HEK293 (cell line): ENCODE data around the gene HRH4.

Experiments
- CTCF ChIA-PET: fragments of 350-600 bp; formaldehyde crosslinking; extraction: SDS; loops from one replicate; lab custom pipeline; 2021; ENCODE audit warnings: antibody characterized with exemption; lab: Yijun Ruan, JAX
- POLR2A ChIA-PET: fragments of 300-600 bp; formaldehyde crosslinking; extraction: SDS; loops from one replicate; lab custom pipeline; 2020; ENCODE audit warnings: antibody characterized with exemption, inconsistent platforms; lab: Yijun Ruan, JAX
- H3K27ac ChIP-seq: fragments of 200-500 bp; sonication (Bioruptor generic); 2 replicates; pipeline ENCODE4 v1.5.1; 2014; ENCODE audit warnings: low read depth, low read length, control low read depth, inconsistent platforms; ENCODE audit errors: extremely low read depth
- H3K36me3 ChIP-seq, 2 experiments: fragments of 200-500 bp in 1 of 2; sonication (Bioruptor generic) in 1 of 2; 1 replicate in 1 of 2; 2 replicates in 1 of 2; pipeline ENCODE4 v1.5.1; 2014 to 2017; ENCODE audit warnings: inconsistent platforms in 2 of 2, low read length in 2 of 2; ENCODE audit not compliant: control insufficient read depth in 2 of 2, insufficient read depth in 1 of 2
- H3K4me1 ChIP-seq: fragments of 200-500 bp; sonication (Bioruptor generic); 2 replicates; pipeline ENCODE4 v1.5.1; 2014; ENCODE audit warnings: mild to moderate bottlenecking, low read length, inconsistent platforms; ENCODE audit not compliant: control insufficient read depth, insufficient read depth
- H3K4me3 ChIP-seq: 2 replicates; pipeline ENCODE4 v1.5.1; 2011; ENCODE audit warnings: low read depth, mild to moderate bottlenecking, control low read depth, low read length, moderate library complexity
- H3K9me3 ChIP-seq: fragments of 200-500 bp; sonication (Bioruptor generic); 2 replicates; pipeline ENCODE4 v1.5.1; 2014; ENCODE audit warnings: low read depth, low read length, inconsistent platforms; ENCODE audit not compliant: control insufficient read depth, insufficient read depth
- BCL11B ChIP-seq: fragments of 450-650 bp; formaldehyde crosslinking; IDR thresholded peaks from 2 replicates; pipeline ENCODE4 v1.5.1; 2016; ENCODE audit warnings: low read depth, missing biosample characterization, missing genetic modification characterization
- EGR2 ChIP-seq: fragments of 450-650 bp; formaldehyde crosslinking; IDR thresholded peaks from 2 replicates; pipeline ENCODE4 v1.5.1; 2016; ENCODE audit warnings: low read depth, missing biosample characterization, missing genetic modification characterization
- KLF7 ChIP-seq: fragments of 450-650 bp; formaldehyde crosslinking; IDR thresholded peaks from 2 replicates; pipeline ENCODE4 v1.5.1; 2016; ENCODE audit warnings: missing biosample characterization, missing genetic modification characterization, borderline replicate concordance
- MEIS1 ChIP-seq: sonication (generic); formaldehyde crosslinking; IDR thresholded peaks from 2 replicates; pipeline ENCODE4 v1.8.1; 2022; ENCODE audit warnings: missing genetic modification reagents, mild to moderate bottlenecking, borderline replicate concordance
- YY1 ChIP-seq: fragments of 450-650 bp; formaldehyde crosslinking; IDR thresholded peaks from 2 replicates; pipeline ENCODE4 v1.5.1; 2018; ENCODE audit warnings: missing biosample characterization, missing genetic modification characterization
- ZNF112 ChIP-seq: fragments of 450-650 bp; formaldehyde crosslinking; IDR thresholded peaks from 2 replicates; pipeline ENCODE4 v1.5.0; 2017; ENCODE audit warnings: missing biosample characterization, missing genetic modification characterization
- ZNF146 ChIP-seq: fragments of 450-650 bp; formaldehyde crosslinking; IDR thresholded peaks from 2 replicates; pipeline ENCODE4 v1.5.1; 2016; ENCODE audit warnings: missing biosample characterization, missing genetic modification characterization
- ZNF157 ChIP-seq: fragments of 450-650 bp; formaldehyde crosslinking; IDR thresholded peaks from 2 replicates; pipeline ENCODE4 v1.5.1; 2016; ENCODE audit warnings: missing biosample characterization, missing genetic modification characterization
- ZNF16 ChIP-seq: fragments of 450-650 bp; formaldehyde crosslinking; IDR thresholded peaks from 2 replicates; pipeline ENCODE4 v1.5.1; 2016; ENCODE audit warnings: low read depth, missing biosample characterization, missing genetic modification characterization
- ZNF19 ChIP-seq: fragments of 450-650 bp; formaldehyde crosslinking; IDR thresholded peaks from 2 replicates; pipeline ENCODE4; 2016; ENCODE audit warnings: missing biosample characterization, missing genetic modification characterization, low read depth
- ZNF239 ChIP-seq: fragments of 450-650 bp; formaldehyde crosslinking; IDR thresholded peaks from 2 replicates; pipeline ENCODE4 v1.5.1; 2016; ENCODE audit warnings: missing biosample characterization, missing genetic modification characterization
- ZNF248 ChIP-seq: fragments of 450-650 bp; formaldehyde crosslinking; IDR thresholded peaks from 2 replicates; pipeline ENCODE4 v1.5.1; 2017; ENCODE audit warnings: missing biosample characterization, missing genetic modification characterization
- ZNF274 ChIP-seq, 2 experiments: fragments of 200-500 bp in 1 of 2; fragments of 450-650 bp in 1 of 2; sonication (Bioruptor generic) in 1 of 2; formaldehyde crosslinking in 1 of 2; IDR thresholded peaks; 2 replicates each; pipeline versions ENCODE4 v1.5.1 to v1.6.1; 2014 to 2016; ENCODE audit warnings: borderline replicate concordance in 1 of 2, inconsistent platforms in 1 of 2, low read length in 1 of 2, missing biosample characterization in 1 of 2, missing genetic modification characterization in 1 of 2
- ZNF311 ChIP-seq: fragments of 450-650 bp; formaldehyde crosslinking; IDR thresholded peaks from 2 replicates; pipeline ENCODE4 v1.5.1; 2017; ENCODE audit warnings: missing biosample characterization, missing genetic modification characterization, borderline replicate concordance
- ZNF394 ChIP-seq: fragments of 450-650 bp; formaldehyde crosslinking; IDR thresholded peaks from 2 replicates; pipeline ENCODE4 v1.5.1; 2016; ENCODE audit warnings: missing biosample characterization, missing genetic modification characterization, mild to moderate bottlenecking, moderate library complexity, borderline replicate concordance
- ZNF404 ChIP-seq: fragments of 450-650 bp; formaldehyde crosslinking; IDR thresholded peaks from 2 replicates; pipeline ENCODE4 v1.5.1; 2017; ENCODE audit warnings: missing biosample characterization, missing genetic modification characterization
- ZNF521 ChIP-seq: fragments of 450-650 bp; formaldehyde crosslinking; IDR thresholded peaks from 2 replicates; pipeline ENCODE4 v1.5.1; 2017; ENCODE audit warnings: missing biosample characterization, mild to moderate bottlenecking, missing genetic modification characterization
- ZNF529 ChIP-seq: fragments of 450-650 bp; formaldehyde crosslinking; IDR thresholded peaks from 2 replicates; pipeline ENCODE4 v1.5.1; 2017; ENCODE audit warnings: missing genetic modification characterization, missing biosample characterization; ENCODE audit not compliant: insufficient replicate concordance
- ZNF549 ChIP-seq: fragments of 450-650 bp; IDR thresholded peaks from 2 replicates; pipeline ENCODE4 v1.5.1; 2018; ENCODE audit warnings: missing biosample characterization, missing genetic modification characterization, mild to moderate bottlenecking, inconsistent platforms, moderate library complexity
- ZNF555 ChIP-seq: fragments of 450-650 bp; formaldehyde crosslinking; conservative IDR thresholded peaks from 2 replicates; pipeline ENCODE4 v1.5.1; 2017; ENCODE audit warnings: missing biosample characterization, mild to moderate bottlenecking, missing genetic modification characterization, inconsistent platforms
- ZNF76 ChIP-seq: fragments of 450-650 bp; formaldehyde crosslinking; IDR thresholded peaks from 2 replicates; pipeline ENCODE4; 2016; ENCODE audit warnings: low read depth, missing biosample characterization, missing genetic modification characterization, borderline replicate concordance
- ZNF777 ChIP-seq: fragments of 450-650 bp; formaldehyde crosslinking; IDR thresholded peaks from 2 replicates; pipeline ENCODE4 v1.5.1; 2017; ENCODE audit warnings: missing biosample characterization, missing genetic modification characterization, borderline replicate concordance
- ZNF830 ChIP-seq: fragments of 450-650 bp; IDR thresholded peaks from 2 replicates; pipeline ENCODE4 v1.5.0; 2018; ENCODE audit warnings: missing biosample characterization, missing genetic modification characterization, low read depth, mild to moderate bottlenecking, moderate library complexity
- ZSCAN16 ChIP-seq: fragments of 450-650 bp; formaldehyde crosslinking; IDR thresholded peaks from 2 replicates; pipeline ENCODE4 v1.5.1; 2016; ENCODE audit warnings: missing biosample characterization, missing genetic modification characterization
- TF ChIP-seq, protein P1 (sequence below): fragments of 450-650 bp; formaldehyde crosslinking; IDR thresholded peaks from 2 replicates; pipeline ENCODE4 v1.5.1; 2016; ENCODE audit warnings: missing biosample characterization, missing genetic modification characterization
- TF ChIP-seq, protein P2 (sequence below): fragments of 450-650 bp; formaldehyde crosslinking; IDR thresholded peaks from 2 replicates; pipeline ENCODE4 v1.5.1; 2017; ENCODE audit warnings: missing biosample characterization, missing genetic modification characterization
- TF ChIP-seq, protein P3 (sequence below): fragments of 450-650 bp; formaldehyde crosslinking; IDR thresholded peaks from 2 replicates; pipeline ENCODE4 v1.5.1; 2016; ENCODE audit warnings: missing biosample characterization, missing genetic modification characterization
- TF ChIP-seq, protein P4 (sequence below): fragments of 450-650 bp; IDR thresholded peaks from 2 replicates; pipeline ENCODE4 v1.5.1; 2018; ENCODE audit warnings: missing biosample characterization, missing genetic modification characterization

The HRH4 gene

DNA sequence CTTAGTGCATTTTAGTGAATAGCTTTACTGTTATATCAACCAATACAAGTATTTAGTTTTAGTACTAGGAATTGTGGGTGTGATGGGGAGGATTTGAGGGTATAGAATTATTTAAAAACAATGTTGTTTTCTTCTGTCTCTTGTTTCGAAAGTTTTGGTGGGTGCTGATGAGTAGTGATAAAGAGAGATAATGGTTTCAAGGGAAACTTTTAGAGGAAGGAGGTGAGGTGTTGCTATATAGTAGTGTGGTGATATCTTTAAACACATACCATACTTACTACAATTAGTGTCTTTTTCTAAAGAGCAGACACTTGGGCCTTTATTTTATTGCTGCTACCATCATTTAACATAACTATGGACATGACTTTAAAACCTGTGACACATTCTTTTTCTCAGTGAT is 23.5 kb upstream of the HRH4 start (continued):
- no peak for TF ChIP-seq ZNF274 (IDR thresholded peaks at IDR 0.05; ENCODE audit: low read length)
- TF ChIP-seq ZNF274 (tag by site-specific recombination; IDR thresholded peaks at IDR 0.05; ENCODE audit: borderline replicate concordance), result no peak
- no peak for TF ChIP-seq MEIS1 (CRISPR knock-in tag)
- no peak for TF ChIP-seq ZNF16 (tag by site-specific recombination)
- TF ChIP-seq, protein P1, sequence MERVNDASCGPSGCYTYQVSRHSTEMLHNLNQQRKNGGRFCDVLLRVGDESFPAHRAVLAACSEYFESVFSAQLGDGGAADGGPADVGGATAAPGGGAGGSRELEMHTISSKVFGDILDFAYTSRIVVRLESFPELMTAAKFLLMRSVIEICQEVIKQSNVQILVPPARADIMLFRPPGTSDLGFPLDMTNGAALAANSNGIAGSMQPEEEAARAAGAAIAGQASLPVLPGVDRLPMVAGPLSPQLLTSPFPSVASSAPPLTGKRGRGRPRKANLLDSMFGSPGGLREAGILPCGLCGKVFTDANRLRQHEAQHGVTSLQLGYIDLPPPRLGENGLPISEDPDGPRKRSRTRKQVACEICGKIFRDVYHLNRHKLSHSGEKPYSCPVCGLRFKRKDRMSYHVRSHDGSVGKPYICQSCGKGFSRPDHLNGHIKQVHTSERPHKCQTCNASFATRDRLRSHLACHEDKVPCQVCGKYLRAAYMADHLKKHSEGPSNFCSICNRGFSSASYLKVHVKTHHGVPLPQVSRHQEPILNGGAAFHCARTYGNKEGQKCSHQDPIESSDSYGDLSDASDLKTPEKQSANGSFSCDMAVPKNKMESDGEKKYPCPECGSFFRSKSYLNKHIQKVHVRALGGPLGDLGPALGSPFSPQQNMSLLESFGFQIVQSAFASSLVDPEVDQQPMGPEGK, result no peak
- no peak for TF ChIP-seq BCL11B (tag by site-specific recombination)
- no peak for TF ChIP-seq YY1 (tag by site-specific recombination)

DNA sequence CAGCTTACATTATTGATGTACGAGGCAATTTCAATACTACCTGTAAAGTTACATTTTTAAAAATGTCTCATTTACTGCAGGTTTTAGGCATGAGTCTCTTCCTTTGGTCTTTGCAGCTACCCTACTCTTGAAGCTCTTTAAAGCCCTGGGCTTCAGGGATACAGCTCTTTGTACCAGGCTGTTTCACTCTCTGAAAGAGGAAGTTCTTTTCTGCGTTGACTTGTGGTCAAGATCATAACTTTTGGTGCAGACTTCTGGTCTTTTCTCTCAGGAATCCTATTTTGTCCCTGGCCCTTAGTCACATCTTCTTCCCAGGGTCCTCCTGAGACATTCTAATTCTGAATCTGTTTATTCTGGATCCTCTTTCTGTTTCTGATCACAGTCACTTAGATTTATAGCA is 16.6 kb upstream of the HRH4 start:
- H3K9me3 ChIP-seq, result no peaks in the 10 kb centered on the region
- H3K4me3 ChIP-seq, result no peak overlapping the region
- peaks cover 44 to 88% of the 10 kb centered on the region in 2 experiments for H3K36me3 ChIP-seq
- TF ChIP-seq ZNF521 (no peak), KLF7 (no peak), ZNF555 (no peak), ZNF394 (tag by site-specific recombination) (no peak), ZSCAN16 (no peak), ZNF549 (tag by site-specific recombination) (no peak), ZNF404 (tag by site-specific recombination) (no peak)
- no peak overlapping the region for H3K27ac ChIP-seq
- no peaks in the 10 kb centered on the region for H3K4me1 ChIP-seq
- POLR2A ChIA-PET, result no interaction called here
- CTCF ChIA-PET, result interaction anchor here (0.6 to 2.0 kb wide), 5 partner anchors 11 to 80 kb away, joined by 3 to 6 read pairs (median 3); no protein-coding TSS in a partner anchor

DNA sequence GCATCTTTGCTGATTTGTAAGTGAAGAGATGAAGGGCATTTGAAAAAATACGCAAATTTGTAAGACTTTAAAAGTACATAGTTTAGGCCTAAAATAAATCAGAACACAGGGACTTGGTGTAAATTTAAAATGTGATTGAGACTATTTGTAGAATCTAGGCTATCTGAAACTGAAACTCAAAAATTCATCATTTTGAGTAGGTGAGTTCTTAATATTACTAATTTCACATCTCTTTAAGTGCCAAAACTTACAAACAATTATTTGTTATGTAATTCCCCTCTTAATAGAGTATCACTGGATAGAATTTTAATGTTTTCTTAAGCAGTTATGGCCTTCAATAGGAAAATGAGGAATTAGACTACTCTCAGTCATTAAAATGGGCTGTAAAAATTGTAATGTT is 14.0 kb upstream of the HRH4 start:
- Histone ChIP-seq H3K27ac (no peak overlapping the region), H3K4me3 (no peak overlapping the region), H3K4me1 (no peaks in the 10 kb centered on the region), H3K36me3 (peaks cover 54 to 89% of the 10 kb centered on the region in 2 experiments), H3K9me3 (no peaks in the 10 kb centered on the region)
- POLR2A ChIA-PET, result no interaction called here
- CTCF ChIA-PET, result interaction anchor here (0.6 to 1.9 kb wide), 5 partner anchors 10 to 46 kb away, joined by 3 to 9 read pairs (median 5); no protein-coding TSS in a partner anchor
- TF ChIP-seq ZNF157 (tag by site-specific recombination) (no peak), ZNF830 (tag by site-specific recombination) (no peak), ZNF394 (tag by site-specific recombination) (no peak), ZNF311 (tag by site-specific recombination) (no peak), ZNF248 (tag by site-specific recombination) (no peak), ZNF19 (tag by site-specific recombination) (no peak), EGR2 (tag by site-specific recombination) (no peak), ZNF777 (tag by site-specific recombination) (no peak), ZNF112 (tag by site-specific recombination) (no peak), ZNF146 (tag by site-specific recombination) (no peak), ZNF76 (tag by site-specific recombination) (no peak), ZNF239 (no peak), ZNF529 (tag by site-specific recombination) (no peak)
- TF ChIP-seq, protein P2, sequence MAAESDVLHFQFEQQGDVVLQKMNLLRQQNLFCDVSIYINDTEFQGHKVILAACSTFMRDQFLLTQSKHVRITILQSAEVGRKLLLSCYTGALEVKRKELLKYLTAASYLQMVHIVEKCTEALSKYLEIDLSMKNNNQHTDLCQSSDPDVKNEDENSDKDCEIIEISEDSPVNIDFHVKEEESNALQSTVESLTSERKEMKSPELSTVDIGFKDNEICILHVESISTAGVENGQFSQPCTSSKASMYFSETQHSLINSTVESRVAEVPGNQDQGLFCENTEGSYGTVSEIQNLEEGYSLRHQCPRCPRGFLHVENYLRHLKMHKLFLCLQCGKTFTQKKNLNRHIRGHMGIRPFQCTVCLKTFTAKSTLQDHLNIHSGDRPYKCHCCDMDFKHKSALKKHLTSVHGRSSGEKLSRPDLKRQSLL (tag by site-specific recombination), result no peak
- TF ChIP-seq, protein P3, sequence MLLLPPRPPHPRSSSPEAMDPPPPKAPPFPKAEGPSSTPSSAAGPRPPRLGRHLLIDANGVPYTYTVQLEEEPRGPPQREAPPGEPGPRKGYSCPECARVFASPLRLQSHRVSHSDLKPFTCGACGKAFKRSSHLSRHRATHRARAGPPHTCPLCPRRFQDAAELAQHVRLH (tag by site-specific recombination), result no peak
- TF ChIP-seq, protein P4, sequence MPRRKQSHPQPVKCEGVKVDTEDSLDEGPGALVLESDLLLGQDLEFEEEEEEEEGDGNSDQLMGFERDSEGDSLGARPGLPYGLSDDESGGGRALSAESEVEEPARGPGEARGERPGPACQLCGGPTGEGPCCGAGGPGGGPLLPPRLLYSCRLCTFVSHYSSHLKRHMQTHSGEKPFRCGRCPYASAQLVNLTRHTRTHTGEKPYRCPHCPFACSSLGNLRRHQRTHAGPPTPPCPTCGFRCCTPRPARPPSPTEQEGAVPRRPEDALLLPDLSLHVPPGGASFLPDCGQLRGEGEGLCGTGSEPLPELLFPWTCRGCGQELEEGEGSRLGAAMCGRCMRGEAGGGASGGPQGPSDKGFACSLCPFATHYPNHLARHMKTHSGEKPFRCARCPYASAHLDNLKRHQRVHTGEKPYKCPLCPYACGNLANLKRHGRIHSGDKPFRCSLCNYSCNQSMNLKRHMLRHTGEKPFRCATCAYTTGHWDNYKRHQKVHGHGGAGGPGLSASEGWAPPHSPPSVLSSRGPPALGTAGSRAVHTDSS (tag by site-specific recombination), result no peak
